ENCODE results near the gene CHAF1A.
A peak's percentile ranks its signal among the peaks of the same experiment; 100 is the strongest.

GRCh38 chr19:4371247-4372164, 30.9 kb upstream of the CHAF1A start:
- TF ChIP-seq POLR2AphosphoS5 (IDR thresholded peaks at IDR 0.05) (peak in 1 of 3 donors; percentile 2), POLR2A (IDR thresholded peaks at IDR 0.05) (no peak)
